Measurements from ENCODE around the gene LINS1. TPM values are rescaled to one million over a fixed set of nuclear protein-coding genes. Genes with fewer than 3 reads are reported as not detected.

LINS1 gene
- total and polyA plus RNA-seq, 8 donors, result 12.0 to 31.6 (median 23.9) TPM

GRCh38 chr15:100645671-100646070 is 43.7 kb upstream of the LINS1 start:
- Histone ChIP-seq H3K9me3 (no peaks in the 10 kb centered on the region), H3K27me3 (no peaks in the 10 kb centered on the region), H3K36me3 (peaks cover 0 to 13% of the 10 kb centered on the region in 2 donors), H3K4me3 (no peak overlapping the region), H3K4me1 (peaks cover 0 to 27% of the 10 kb centered on the region in 2 donors), H3K27ac (no peak overlapping the region)
- DNase-seq, result no peak
- intact Hi-C loops (cut with DNase I), result no loop called here
- ATAC-seq, result no peak
- TF ChIP-seq, protein P1, sequence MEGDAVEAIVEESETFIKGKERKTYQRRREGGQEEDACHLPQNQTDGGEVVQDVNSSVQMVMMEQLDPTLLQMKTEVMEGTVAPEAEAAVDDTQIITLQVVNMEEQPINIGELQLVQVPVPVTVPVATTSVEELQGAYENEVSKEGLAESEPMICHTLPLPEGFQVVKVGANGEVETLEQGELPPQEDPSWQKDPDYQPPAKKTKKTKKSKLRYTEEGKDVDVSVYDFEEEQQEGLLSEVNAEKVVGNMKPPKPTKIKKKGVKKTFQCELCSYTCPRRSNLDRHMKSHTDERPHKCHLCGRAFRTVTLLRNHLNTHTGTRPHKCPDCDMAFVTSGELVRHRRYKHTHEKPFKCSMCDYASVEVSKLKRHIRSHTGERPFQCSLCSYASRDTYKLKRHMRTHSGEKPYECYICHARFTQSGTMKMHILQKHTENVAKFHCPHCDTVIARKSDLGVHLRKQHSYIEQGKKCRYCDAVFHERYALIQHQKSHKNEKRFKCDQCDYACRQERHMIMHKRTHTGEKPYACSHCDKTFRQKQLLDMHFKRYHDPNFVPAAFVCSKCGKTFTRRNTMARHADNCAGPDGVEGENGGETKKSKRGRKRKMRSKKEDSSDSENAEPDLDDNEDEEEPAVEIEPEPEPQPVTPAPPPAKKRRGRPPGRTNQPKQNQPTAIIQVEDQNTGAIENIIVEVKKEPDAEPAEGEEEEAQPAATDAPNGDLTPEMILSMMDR (IDR thresholded peaks at IDR 0.05), result no peak

DNA sequence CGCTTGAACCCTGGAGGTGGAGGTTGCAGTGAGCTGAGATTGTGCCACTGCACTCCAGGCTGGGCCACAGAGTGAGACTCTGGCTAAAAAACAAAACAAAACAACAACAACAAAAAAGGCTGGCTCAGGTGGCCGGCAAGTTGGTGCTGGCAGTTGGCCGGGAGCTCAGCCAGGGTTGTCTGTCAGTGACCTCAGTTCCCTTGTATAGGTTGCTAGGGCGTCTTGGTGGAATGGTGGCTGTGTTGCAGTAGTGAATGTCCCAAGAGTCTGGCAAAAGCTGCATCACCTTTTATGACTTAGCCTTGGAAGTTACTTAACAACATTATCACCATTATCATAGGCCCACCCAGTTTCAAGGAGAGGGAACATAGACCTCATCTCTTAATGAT is 41.0 kb upstream of the LINS1 start:
- DNase-seq (no peak), ATAC-seq (no peak)
- no peak overlapping the region for H3K4me3 ChIP-seq
- peak overlapping the region in 1 of 2 donors; percentile 48 for H3K27ac ChIP-seq
- no peaks in the 10 kb centered on the region for H3K36me3 ChIP-seq
- no peaks in the 10 kb centered on the region for H3K27me3 ChIP-seq
- no peaks in the 10 kb centered on the region for H3K9me3 ChIP-seq
- peaks cover 0 to 33% of the 10 kb centered on the region in 2 donors for H3K4me1 ChIP-seq
- TF ChIP-seq, protein P1 (IDR thresholded peaks at IDR 0.05), result no peak
- intact Hi-C loops (cut with DNase I), result no loop called here

DNA sequence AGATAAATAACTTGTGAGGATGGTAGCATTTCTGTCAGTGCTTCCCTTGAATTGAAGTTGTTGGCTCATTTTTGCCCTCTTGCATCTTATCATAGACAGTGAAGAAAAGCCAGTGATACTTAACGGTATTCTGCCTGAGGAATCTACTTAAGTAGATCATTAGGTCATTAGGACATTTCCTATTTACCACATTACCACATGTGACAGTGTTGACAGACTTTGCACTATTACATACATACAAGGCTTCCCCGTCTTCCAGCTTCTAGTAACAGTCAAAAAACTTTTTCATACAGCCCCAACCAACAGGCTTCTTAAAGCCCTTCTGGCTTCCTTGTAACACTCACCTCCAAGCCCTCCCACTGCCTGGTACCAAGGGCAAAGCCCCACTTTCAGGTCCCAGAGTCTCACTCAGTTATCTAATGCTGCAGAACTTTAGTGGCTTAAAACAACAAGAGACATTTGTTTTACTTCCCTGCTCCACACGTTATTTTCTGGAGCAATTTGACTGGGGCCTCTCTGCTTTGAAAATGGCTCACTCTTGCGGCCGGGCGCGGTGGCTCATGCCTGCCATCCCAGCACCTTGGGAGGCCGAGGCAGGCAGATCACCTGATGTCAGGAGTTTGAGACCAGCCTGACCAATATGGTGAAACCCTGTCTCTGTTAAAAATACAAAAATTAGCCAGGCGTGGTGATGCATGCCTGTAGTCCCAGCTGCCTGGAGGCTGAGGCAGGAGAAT is 40.4 kb upstream of the LINS1 start:
- no peak overlapping the region for H3K4me3 ChIP-seq
- peaks cover 0 to 35% of the 10 kb centered on the region in 2 donors for H3K4me1 ChIP-seq
- H3K27me3 ChIP-seq, result no peaks in the 10 kb centered on the region
- peak overlapping the region in 1 of 2 donors; percentile 48 for H3K27ac ChIP-seq
- no peaks in the 10 kb centered on the region for H3K36me3 ChIP-seq
- TF ChIP-seq, protein P1 (IDR thresholded peaks at IDR 0.05), result no peak
- no peak for ATAC-seq
- H3K9me3 ChIP-seq, result no peaks in the 10 kb centered on the region
- intact Hi-C loops (cut with DNase I), result no loop called here
- no peak for DNase-seq

DNA sequence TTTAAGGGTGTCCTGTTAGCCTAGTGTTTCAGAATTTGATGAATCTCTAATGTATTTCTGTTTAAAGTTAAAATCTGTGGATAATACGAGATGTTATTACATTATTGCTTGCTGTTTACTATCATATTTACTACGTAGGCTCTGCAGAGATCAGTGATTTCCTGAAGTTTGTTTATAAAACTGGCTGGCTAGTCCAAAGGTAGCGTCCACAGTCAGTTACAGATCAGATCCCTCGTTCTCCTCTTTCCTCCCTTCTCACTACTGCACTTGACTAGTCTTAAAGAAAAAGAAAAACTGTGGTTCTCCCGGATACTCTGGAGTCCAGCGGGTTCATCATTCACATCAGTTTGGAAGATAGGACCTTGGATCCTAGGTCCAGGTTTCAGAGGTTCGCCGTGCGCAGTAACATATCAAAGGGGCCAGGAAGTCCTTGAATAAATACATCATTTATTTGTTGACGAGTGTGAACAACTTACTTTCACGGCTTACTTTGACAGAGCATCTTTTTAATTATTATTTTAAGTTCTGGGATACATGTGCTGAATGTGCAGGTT is 36.3 kb upstream of the LINS1 start:
- no peak for ATAC-seq
- DNase-seq, result no peak
- intact Hi-C loops (cut with DNase I), result no loop called here
- H3K4me3 ChIP-seq, result no peak overlapping the region
- TF ChIP-seq, protein P1 (IDR thresholded peaks at IDR 0.05), result no peak
- H3K27ac ChIP-seq, result no peak overlapping the region
- no peaks in the 10 kb centered on the region for H3K9me3 ChIP-seq
- H3K36me3 ChIP-seq, result no peaks in the 10 kb centered on the region
- H3K4me1 ChIP-seq, result peaks cover 0 to 34% of the 10 kb centered on the region in 2 donors
- H3K27me3 ChIP-seq, result no peaks in the 10 kb centered on the region

DNA sequence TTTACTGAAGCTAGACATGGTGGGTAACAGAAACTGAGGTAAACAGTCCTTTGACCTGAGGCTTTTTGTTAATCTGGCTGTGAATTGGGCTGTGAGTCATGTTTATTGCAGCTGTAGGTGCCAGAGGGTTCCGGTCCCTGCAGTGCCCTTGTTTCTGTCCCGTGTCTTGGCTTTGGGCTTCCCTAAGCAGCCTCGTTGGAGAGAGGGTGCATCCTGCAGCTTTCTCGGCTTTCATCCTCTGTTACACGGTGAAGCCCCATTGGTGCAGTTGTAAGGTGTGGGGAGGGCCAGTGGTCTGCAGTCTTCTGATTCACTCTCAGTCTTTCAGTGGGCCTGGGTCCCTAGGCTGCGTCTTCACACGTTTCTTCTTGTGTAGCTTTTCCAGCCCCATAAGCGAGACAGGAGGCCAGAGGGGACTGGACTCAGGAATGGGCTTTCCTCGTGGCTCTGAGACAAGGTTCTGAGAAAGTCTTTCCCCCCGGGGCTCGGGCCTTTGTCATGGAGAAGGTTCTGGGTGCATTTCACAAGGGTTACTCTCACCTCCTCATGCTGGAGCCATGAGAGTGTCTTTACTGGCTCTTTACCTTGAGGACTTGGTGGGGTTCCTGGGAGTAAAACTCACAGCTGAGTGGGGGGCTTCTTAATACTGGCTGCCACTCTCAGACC is 33.6 kb upstream of the LINS1 start:
- peaks cover 0 to 19% of the 10 kb centered on the region in 2 donors for H3K36me3 ChIP-seq
- H3K27me3 ChIP-seq, result no peaks in the 10 kb centered on the region
- peaks cover 0 to 15% of the 10 kb centered on the region in 2 donors for H3K4me1 ChIP-seq
- TF ChIP-seq, protein P1 (IDR thresholded peaks at IDR 0.05), result no peak
- intact Hi-C loops (cut with DNase I), result no loop called here
- DNase-seq (no peak), ATAC-seq (no peak)
- H3K27ac ChIP-seq, result no peak overlapping the region
- H3K4me3 ChIP-seq, result no peak overlapping the region
- H3K9me3 ChIP-seq, result no peaks in the 10 kb centered on the region
